SK-N-SH (cell line): Measurements from ENCODE around the gene IFT74. TPM values are rescaled to one million over a fixed set of nuclear protein-coding genes. Genes with fewer than 3 reads are reported as not detected.
A peak's percentile ranks its signal among the peaks of the same experiment; 100 is the strongest.

Experiments used
- CTCF ChIA-PET: fragments of 300-600, 350-600 bp; formaldehyde crosslinking; extraction: SDS; loops from one replicate; lab custom pipeline; 2021; lab: Yijun Ruan, JAX
- POLR2A ChIA-PET: fragments of 350-600 bp; sonication (Branson Sonifier 250); formaldehyde crosslinking; extraction: SDS; loops from one replicate; lab custom pipeline; 2020; ENCODE audit warnings: antibody characterized with exemption, inconsistent platforms; lab: Yijun Ruan, JAX
- DNase-seq: peaks from one replicate; pipeline ENCODE4 v3.0.0; 2012
- H2AFZ ChIP-seq: fragments of 200-600 bp; sonication (generic); 2 replicates; pipeline ENCODE4 v1.8.1; 2016; ENCODE audit warnings: antibody characterized with exemption, mild to moderate bottlenecking, low read depth
- H3F3A ChIP-seq: fragments of 200-600 bp; sonication (generic); replicated peaks from 2 replicates; pipeline ENCODE3; 2016; ENCODE audit warnings: antibody characterized with exemption, mild to moderate bottlenecking; ENCODE audit not compliant: insufficient read depth
- H3K27ac ChIP-seq, 2 experiments: fragments of 200-500 bp in 1 of 2; fragments of 200-600 bp in 1 of 2; sonication (Bioruptor generic) in 1 of 2; sonication (generic), shearing (Covaris generic) in 1 of 2; 2 replicates each; pipeline versions ENCODE4 v1.5.1 to v1.6.1; 2014 to 2016; ENCODE audit warnings: low read depth in 2 of 2, inconsistent platforms in 1 of 2, low read length in 1 of 2, mild to moderate bottlenecking in 1 of 2, mixed read lengths in 1 of 2
- H3K27me3 ChIP-seq: fragments of 200-600 bp; sonication (generic), shearing (Covaris generic); 2 replicates; pipeline ENCODE4 v1.6.1; 2016; ENCODE audit warnings: mixed run types; ENCODE audit not compliant: insufficient read depth
- H3K36me3 ChIP-seq, 2 experiments: fragments of 200-500 bp in 1 of 2; fragments of 200-600 bp in 1 of 2; sonication (Bioruptor generic) in 1 of 2; sonication (generic) in 1 of 2; replicated peaks in 1 of 2; 2 replicates each; pipeline versions ENCODE3 to v1.5.1; 2014 to 2016; ENCODE audit warnings: low read length in 1 of 2, mild to moderate bottlenecking in 1 of 2; ENCODE audit not compliant: insufficient read depth in 2 of 2, control insufficient read depth in 1 of 2
- H3K4me1 ChIP-seq, 2 experiments: fragments of 200-500 bp in 1 of 2; fragments of 200-600 bp in 1 of 2; sonication (Bioruptor generic) in 1 of 2; sonication (generic), shearing (Covaris generic) in 1 of 2; 2 replicates each; pipeline versions ENCODE4 v1.5.1 to v1.6.1; 2014 to 2016; ENCODE audit warnings: low read depth in 1 of 2, low read length in 1 of 2, mixed run types in 1 of 2; ENCODE audit not compliant: insufficient read depth in 2 of 2, control insufficient read depth in 1 of 2
- H3K4me2 ChIP-seq: fragments of 200-600 bp; sonication (generic), shearing (Covaris generic); 2 replicates; pipeline ENCODE4 v1.6.1; 2017; ENCODE audit warnings: mixed run types
- H3K4me3 ChIP-seq, 2 experiments: fragments of 200-500 bp in 1 of 2; fragments of 200-600 bp in 1 of 2; sonication (Bioruptor generic) in 1 of 2; sonication (generic), shearing (Covaris generic) in 1 of 2; 2 replicates each; pipeline versions ENCODE4 v1.5.1 to v1.8.1; 2014 to 2016; ENCODE audit warnings: low read depth in 2 of 2, inconsistent platforms in 1 of 2, low read length in 1 of 2, mild to moderate bottlenecking in 1 of 2, mixed read lengths in 1 of 2, moderate library complexity in 1 of 2
- H3K79me2 ChIP-seq: fragments of 200-600 bp; sonication (generic); 2 replicates; pipeline ENCODE4 v1.8.1; 2017; ENCODE audit warnings: mild to moderate bottlenecking; ENCODE audit not compliant: insufficient read depth
- H3K9ac ChIP-seq: fragments of 200-600 bp; sonication (generic); 2 replicates; pipeline ENCODE4 v1.6.1; 2017; ENCODE audit warnings: mixed run types
- H3K9me2 ChIP-seq: fragments of 200-600 bp; sonication (generic); 2 replicates; pipeline ENCODE4 v1.6.1; 2017; ENCODE audit warnings: mixed run types
- H3K9me3 ChIP-seq: fragments of 200-600 bp; sonication (generic); 2 replicates; pipeline ENCODE4 v1.6.1; 2017; ENCODE audit warnings: mixed run types, mild to moderate bottlenecking, moderate library complexity
- H4K20me1 ChIP-seq: fragments of 200-600 bp; sonication (generic); 2 replicates; pipeline ENCODE4 v1.6.1; 2017; ENCODE audit warnings: mild to moderate bottlenecking, mixed run types; ENCODE audit not compliant: insufficient read depth
- EZH2phosphoT487 ChIP-seq: fragments of 200-600 bp; sonication (generic); IDR thresholded peaks from 2 replicates; pipeline ENCODE4 v1.6.1; 2017; ENCODE audit warnings: low read depth, mixed run types, mild to moderate bottlenecking, antibody characterized with exemption, moderate library complexity, borderline replicate concordance
- FOXJ3 ChIP-seq: sonication (generic); formaldehyde crosslinking; IDR thresholded peaks from 2 replicates; pipeline ENCODE4 v1.5.1; 2020; ENCODE audit warnings: mild to moderate bottlenecking, missing genetic modification reagents
- FOXM1 ChIP-seq: IDR thresholded peaks from 2 replicates; pipeline ENCODE4 v1.4.0; 2012; ENCODE audit warnings: low read depth, mild to moderate bottlenecking
- GATA2 ChIP-seq: sonication (generic); formaldehyde crosslinking; IDR thresholded peaks from 2 replicates; pipeline ENCODE4 v1.5.0; 2020; ENCODE audit warnings: mild to moderate bottlenecking, missing genetic modification reagents
- JUND ChIP-seq: IDR thresholded peaks from 2 replicates; pipeline ENCODE4 v1.4.0; 2012
- MAX ChIP-seq: IDR thresholded peaks from 2 replicates; pipeline ENCODE4 v1.4.0; 2012; ENCODE audit warnings: low read depth
- MXI1 ChIP-seq: IDR thresholded peaks from 2 replicates; pipeline ENCODE4 v1.6.1; 2012; ENCODE audit warnings: mild to moderate bottlenecking, low read depth, low read length, improper control_type of control experiment
- NFIC ChIP-seq: IDR thresholded peaks from 2 replicates; pipeline ENCODE4 v1.4.0; 2012; ENCODE audit warnings: borderline replicate concordance
- NRF1 ChIP-seq: IDR thresholded peaks from 2 replicates; pipeline ENCODE4 v1.6.1; 2012; ENCODE audit warnings: low read depth, mild to moderate bottlenecking, low read length
- RAD21 ChIP-seq: IDR thresholded peaks from 2 replicates; pipeline ENCODE4 v1.6.1; 2012; ENCODE audit warnings: mild to moderate bottlenecking, low read length
- REST ChIP-seq: IDR thresholded peaks from 2 replicates; pipeline ENCODE4 v1.6.1; 2012; ENCODE audit warnings: mild to moderate bottlenecking, low read depth, low read length, moderate library complexity
- SIN3A ChIP-seq: IDR thresholded peaks from 2 replicates; pipeline ENCODE4 v1.6.1; 2012; ENCODE audit warnings: low read depth, mild to moderate bottlenecking, low read length, moderate library complexity, borderline replicate concordance
- SMC3 ChIP-seq: IDR thresholded peaks from 2 replicates; pipeline ENCODE4 v1.6.1; 2012; ENCODE audit warnings: low read depth, low read length, improper control_type of control experiment
- TCF12 ChIP-seq: IDR thresholded peaks from 2 replicates; pipeline ENCODE4 v1.4.0; 2012
- WGBS: methylation state at CpG from one replicate; pipeline ENCODE4 v1.1.6; 2017; ENCODE audit warnings: low lambda C conversion rate; 5-methylcytosine and 5-hydroxymethylcytosine counted together
- polyA plus RNA-seq, 3 experiments: library from polyadenylated mRNA; depleted of rRNA; stranded (reverse); fragments of >200 nt; gene quantifications; 2 replicates each; pipeline ENCODE4 v1.2.3, GENCODE V29; 2012
- TF ChIP-seq, protein P1 (sequence below): fragments of 150-350 bp; IDR thresholded peaks from 2 replicates; pipeline ENCODE4 v1.6.1; 2016; ENCODE audit warnings: mild to moderate bottlenecking, low read depth, low read length
- TF ChIP-seq, protein P2 (sequence below): IDR thresholded peaks from 2 replicates; pipeline ENCODE4; 2012
- TF ChIP-seq, protein P3 (sequence below): IDR thresholded peaks from 2 replicates; pipeline ENCODE4 v1.4.0; 2012; ENCODE audit warnings: low read depth, borderline replicate concordance
- TF ChIP-seq, protein P4 (sequence below): fragments of 150-350 bp; IDR thresholded peaks from 2 replicates; pipeline ENCODE4 v1.6.1; 2017; ENCODE audit warnings: antibody characterized with exemption, low read length, low read depth, borderline replicate concordance

Gene IFT74
- polyA plus RNA-seq, 1 of the 3 experiments (the other 2 are of a cell fraction) = 6.3 TPM

DNA sequence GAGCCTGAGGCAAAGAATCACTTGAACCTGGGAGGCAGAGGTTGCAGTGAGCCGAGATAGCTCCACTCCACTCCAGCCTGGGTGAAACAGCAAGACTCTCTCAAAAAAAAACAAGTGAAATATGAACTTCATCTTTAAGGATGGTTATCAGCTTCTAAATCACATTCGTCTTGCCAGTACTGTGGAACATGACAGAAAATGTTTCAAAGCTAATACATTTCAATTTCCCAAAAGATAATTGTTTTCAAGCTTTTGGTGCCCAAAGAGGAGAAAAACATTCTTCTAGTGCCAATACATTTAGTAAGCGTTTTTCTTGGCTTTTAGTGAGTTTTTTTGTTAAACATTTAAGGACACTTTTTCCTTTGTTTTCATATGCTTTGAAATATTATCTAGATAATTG is 4.4 kb upstream of the IFT74 start:
- ChIA-PET CTCF (no interaction called here), POLR2A (no interaction called here)
- Histone ChIP-seq H3K9me2 (no peaks in the 10 kb centered on the region), H3K27me3 (no peaks in the 10 kb centered on the region), H3K4me1 (peaks cover 0 to 11% of the 10 kb centered on the region in 2 experiments; a peak in 2 of 4 replicates), H3K27ac (peak overlapping the region in 1 of 2 experiments; percentile 29; a peak in 1 of 4 replicates), H3F3A (peaks cover 14% of the 10 kb centered on the region), H3K4me2 (no peak overlapping the region), H2AFZ (no peak overlapping the region), H3K4me3 (no peak overlapping the region), H3K9ac (no peak overlapping the region), H3K36me3 (no peaks in the 10 kb centered on the region), H4K20me1 (no peaks in the 10 kb centered on the region), H3K79me2 (peaks cover 3% of the 10 kb centered on the region; the same call in 1 of the 2 replicates), H3K9me3 (no peaks in the 10 kb centered on the region)
- WGBS = 54% methylated on average over 3 of the region's 3 CpGs
- DNase-seq = no peak
- TF ChIP-seq FOXJ3 (CRISPR knock-in tag) (no peak), FOXM1 (no peak), NRF1 (no peak), TCF12 (no peak), NFIC (no peak), JUND (peak; percentile 6; the same call in 1 of the 2 replicates), MAX (no peak)
- TF ChIP-seq, protein P1, sequence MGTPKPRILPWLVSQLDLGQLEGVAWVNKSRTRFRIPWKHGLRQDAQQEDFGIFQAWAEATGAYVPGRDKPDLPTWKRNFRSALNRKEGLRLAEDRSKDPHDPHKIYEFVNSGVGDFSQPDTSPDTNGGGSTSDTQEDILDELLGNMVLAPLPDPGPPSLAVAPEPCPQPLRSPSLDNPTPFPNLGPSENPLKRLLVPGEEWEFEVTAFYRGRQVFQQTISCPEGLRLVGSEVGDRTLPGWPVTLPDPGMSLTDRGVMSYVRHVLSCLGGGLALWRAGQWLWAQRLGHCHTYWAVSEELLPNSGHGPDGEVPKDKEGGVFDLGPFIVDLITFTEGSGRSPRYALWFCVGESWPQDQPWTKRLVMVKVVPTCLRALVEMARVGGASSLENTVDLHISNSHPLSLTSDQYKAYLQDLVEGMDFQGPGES = no peak
- TF ChIP-seq, protein P2, sequence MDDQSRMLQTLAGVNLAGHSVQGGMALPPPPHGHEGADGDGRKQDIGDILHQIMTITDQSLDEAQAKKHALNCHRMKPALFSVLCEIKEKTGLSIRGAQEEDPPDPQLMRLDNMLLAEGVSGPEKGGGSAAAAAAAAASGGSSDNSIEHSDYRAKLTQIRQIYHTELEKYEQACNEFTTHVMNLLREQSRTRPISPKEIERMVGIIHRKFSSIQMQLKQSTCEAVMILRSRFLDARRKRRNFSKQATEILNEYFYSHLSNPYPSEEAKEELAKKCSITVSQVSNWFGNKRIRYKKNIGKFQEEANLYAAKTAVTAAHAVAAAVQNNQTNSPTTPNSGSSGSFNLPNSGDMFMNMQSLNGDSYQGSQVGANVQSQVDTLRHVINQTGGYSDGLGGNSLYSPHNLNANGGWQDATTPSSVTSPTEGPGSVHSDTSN = peak; percentile 67
- TF ChIP-seq, protein P3, sequence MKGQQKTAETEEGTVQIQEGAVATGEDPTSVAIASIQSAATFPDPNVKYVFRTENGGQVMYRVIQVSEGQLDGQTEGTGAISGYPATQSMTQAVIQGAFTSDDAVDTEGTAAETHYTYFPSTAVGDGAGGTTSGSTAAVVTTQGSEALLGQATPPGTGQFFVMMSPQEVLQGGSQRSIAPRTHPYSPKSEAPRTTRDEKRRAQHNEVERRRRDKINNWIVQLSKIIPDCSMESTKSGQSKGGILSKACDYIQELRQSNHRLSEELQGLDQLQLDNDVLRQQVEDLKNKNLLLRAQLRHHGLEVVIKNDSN = no peak

GRCh38 chr9:26954050-26954508 is 2.1 kb upstream of the IFT74 start:
- H3K27ac ChIP-seq = no peak overlapping the region
- H3K4me3 ChIP-seq = no peak overlapping the region
- H3K79me2 ChIP-seq = peaks cover 23% of the 10 kb centered on the region; the same call in 1 of the 2 replicates
- H3K36me3 ChIP-seq = no peaks in the 10 kb centered on the region
- peaks cover 0 to 9% of the 10 kb centered on the region in 2 experiments; a peak in 2 of 4 replicates for H3K4me1 ChIP-seq
- no peak overlapping the region for H3K4me2 ChIP-seq
- WGBS = 72% methylated on average over 3 of the region's 3 CpGs
- H3K9me2 ChIP-seq = no peaks in the 10 kb centered on the region
- no peak overlapping the region for H2AFZ ChIP-seq
- CTCF ChIA-PET = no interaction called here
- H3K9me3 ChIP-seq = no peaks in the 10 kb centered on the region
- H4K20me1 ChIP-seq = no peaks in the 10 kb centered on the region
- POLR2A ChIA-PET = no interaction called here
- H3F3A ChIP-seq = peaks cover 14% of the 10 kb centered on the region
- H3K9ac ChIP-seq = no peak overlapping the region
- DNase-seq = no peak
- H3K27me3 ChIP-seq = no peaks in the 10 kb centered on the region
- TF ChIP-seq EZH2phosphoT487 = no peak
- TF ChIP-seq, protein P4, sequence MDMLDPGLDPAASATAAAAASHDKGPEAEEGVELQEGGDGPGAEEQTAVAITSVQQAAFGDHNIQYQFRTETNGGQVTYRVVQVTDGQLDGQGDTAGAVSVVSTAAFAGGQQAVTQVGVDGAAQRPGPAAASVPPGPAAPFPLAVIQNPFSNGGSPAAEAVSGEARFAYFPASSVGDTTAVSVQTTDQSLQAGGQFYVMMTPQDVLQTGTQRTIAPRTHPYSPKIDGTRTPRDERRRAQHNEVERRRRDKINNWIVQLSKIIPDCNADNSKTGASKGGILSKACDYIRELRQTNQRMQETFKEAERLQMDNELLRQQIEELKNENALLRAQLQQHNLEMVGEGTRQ = no peak
- TF ChIP-seq SIN3A = no peak
- TF ChIP-seq REST = no peak
- TF ChIP-seq JUND = no peak
- no peak for TF ChIP-seq NFIC
- no peak for TF ChIP-seq RAD21
- no peak for TF ChIP-seq TCF12
- no peak for TF ChIP-seq GATA2 (CRISPR knock-in tag)
- no peak for TF ChIP-seq MXI1
- TF ChIP-seq, protein P2 = no peak
- TF ChIP-seq SMC3 = no peak
